Mesothelial cell of epicardium (in vitro differentiated cells): ENCODE data around the gene WDR43. TPM values are rescaled to one million over a fixed set of nuclear protein-coding genes. Genes with fewer than 3 reads are reported as not detected.

Experiments used
- DNase-seq, 2 experiments: peaks; one replicate each; pipeline ENCODE4 v3.0.0; 2021; ENCODE audit warnings: low spot score in 2 of 2; ENCODE audit not compliant: unreplicated experiment in 2 of 2
- H3K27ac Mint-ChIP-seq: 2 replicates; pipeline ENCODE4 v1.8.0; 2021; ENCODE audit warnings: mixed read lengths
- H3K27me3 Mint-ChIP-seq: 2 replicates; pipeline ENCODE4 v1.8.0; 2021; ENCODE audit warnings: low read depth, mixed read lengths
- H3K36me3 Mint-ChIP-seq: 2 replicates; pipeline ENCODE4 v1.8.0; 2021; ENCODE audit warnings: mixed read lengths
- H3K4me1 Mint-ChIP-seq: 2 replicates; pipeline ENCODE4 v1.8.0; 2021; ENCODE audit warnings: mixed read lengths
- H3K4me3 Mint-ChIP-seq: 2 replicates; pipeline ENCODE4 v1.8.0; 2021; ENCODE audit warnings: mild to moderate bottlenecking, moderate library complexity, mixed read lengths
- H3K9me3 Mint-ChIP-seq: 2 replicates; pipeline ENCODE4 v1.8.0; 2021; ENCODE audit warnings: mixed read lengths
- total RNA-seq: library from RNA; stranded (reverse); gene quantifications from 3 replicates; pipeline ENCODE4 v1.2.1, GENCODE V29; 2021
- TF ChIP-seq, protein P1 (sequence below): fragments of 200-600 bp; sonication (generic); IDR thresholded peaks from one replicate; pipeline ENCODE4 v1.5.0; 2021; ENCODE audit warnings: antibody characterized with exemption; ENCODE audit not compliant: unreplicated experiment

Gene WDR43
- total RNA-seq, 1 donor from 2014 or later = 65.3 TPM

DNA sequence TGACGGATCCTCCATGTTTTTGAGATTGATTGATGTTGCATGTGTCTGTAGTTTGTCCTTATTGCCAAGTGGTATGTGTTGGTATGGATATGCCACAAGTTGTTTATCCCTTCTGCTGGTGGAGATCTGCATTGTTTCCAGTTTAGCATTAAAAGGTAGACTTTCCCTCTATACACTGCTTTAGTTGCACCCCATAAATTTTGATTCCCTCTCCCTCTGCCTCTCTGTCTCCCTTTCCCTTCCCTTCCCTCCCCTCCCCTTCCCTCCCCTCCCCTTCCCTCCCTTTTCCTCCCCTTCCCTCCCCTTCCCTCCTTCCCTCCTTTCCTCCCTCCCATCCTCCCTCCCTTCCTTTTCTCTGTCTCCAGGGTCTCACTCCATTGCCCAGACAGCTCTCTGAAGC, 68.0 kb downstream of the WDR43 start:
- H3K4me1 Mint-ChIP-seq = peaks cover 2% of the 10 kb centered on the region
- H3K27ac Mint-ChIP-seq = no peak overlapping the region
- H3K27me3 Mint-ChIP-seq = peaks cover 5% of the 10 kb centered on the region
- peaks cover 4% of the 10 kb centered on the region for H3K9me3 Mint-ChIP-seq
- DNase-seq = no peak
- H3K4me3 Mint-ChIP-seq = no peak overlapping the region
- TF ChIP-seq, protein P1, sequence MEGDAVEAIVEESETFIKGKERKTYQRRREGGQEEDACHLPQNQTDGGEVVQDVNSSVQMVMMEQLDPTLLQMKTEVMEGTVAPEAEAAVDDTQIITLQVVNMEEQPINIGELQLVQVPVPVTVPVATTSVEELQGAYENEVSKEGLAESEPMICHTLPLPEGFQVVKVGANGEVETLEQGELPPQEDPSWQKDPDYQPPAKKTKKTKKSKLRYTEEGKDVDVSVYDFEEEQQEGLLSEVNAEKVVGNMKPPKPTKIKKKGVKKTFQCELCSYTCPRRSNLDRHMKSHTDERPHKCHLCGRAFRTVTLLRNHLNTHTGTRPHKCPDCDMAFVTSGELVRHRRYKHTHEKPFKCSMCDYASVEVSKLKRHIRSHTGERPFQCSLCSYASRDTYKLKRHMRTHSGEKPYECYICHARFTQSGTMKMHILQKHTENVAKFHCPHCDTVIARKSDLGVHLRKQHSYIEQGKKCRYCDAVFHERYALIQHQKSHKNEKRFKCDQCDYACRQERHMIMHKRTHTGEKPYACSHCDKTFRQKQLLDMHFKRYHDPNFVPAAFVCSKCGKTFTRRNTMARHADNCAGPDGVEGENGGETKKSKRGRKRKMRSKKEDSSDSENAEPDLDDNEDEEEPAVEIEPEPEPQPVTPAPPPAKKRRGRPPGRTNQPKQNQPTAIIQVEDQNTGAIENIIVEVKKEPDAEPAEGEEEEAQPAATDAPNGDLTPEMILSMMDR = no peak
- H3K36me3 Mint-ChIP-seq = no peaks in the 10 kb centered on the region

DNA sequence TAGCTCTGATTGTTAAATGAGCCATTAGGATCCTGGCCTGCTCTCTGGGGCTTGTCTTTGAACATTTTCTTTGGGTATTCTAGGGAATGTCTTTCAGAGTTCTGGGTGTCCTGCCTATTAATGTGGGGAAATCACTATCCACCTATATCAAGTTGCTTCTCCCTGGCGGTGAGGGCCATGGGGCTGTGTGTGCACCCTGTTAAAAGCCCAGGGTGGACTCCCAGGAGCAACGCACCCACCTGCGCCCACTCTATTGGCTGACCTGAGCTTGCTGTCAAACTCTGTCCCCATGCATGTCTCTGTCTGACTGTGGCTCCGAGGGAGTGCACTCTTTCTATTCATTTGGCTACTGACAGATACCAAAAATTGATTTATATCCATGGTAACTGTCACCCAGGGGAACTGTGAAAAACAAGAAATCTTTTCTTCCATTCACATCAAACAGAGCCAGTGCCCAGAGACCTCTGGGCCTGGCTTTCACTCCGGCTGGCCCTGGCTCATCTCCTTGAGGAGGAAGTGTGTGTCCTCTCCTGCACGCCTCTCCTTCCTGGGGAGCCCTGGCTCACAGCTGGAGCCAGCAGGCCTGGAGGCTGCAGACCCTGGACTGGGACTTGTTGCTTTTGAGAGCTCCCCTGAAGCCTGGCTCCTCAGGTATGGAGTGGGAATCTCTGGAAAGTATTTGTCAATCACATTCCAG, 76.1 kb downstream of the WDR43 start:
- Mint-ChIP-seq H3K9me3 (peaks cover 3% of the 10 kb centered on the region), H3K4me1 (no peaks in the 10 kb centered on the region), H3K27me3 (peaks cover 1% of the 10 kb centered on the region), H3K36me3 (no peaks in the 10 kb centered on the region), H3K27ac (no peak overlapping the region), H3K4me3 (no peak overlapping the region)
- TF ChIP-seq, protein P1 = no peak
- no peak for DNase-seq

DNA sequence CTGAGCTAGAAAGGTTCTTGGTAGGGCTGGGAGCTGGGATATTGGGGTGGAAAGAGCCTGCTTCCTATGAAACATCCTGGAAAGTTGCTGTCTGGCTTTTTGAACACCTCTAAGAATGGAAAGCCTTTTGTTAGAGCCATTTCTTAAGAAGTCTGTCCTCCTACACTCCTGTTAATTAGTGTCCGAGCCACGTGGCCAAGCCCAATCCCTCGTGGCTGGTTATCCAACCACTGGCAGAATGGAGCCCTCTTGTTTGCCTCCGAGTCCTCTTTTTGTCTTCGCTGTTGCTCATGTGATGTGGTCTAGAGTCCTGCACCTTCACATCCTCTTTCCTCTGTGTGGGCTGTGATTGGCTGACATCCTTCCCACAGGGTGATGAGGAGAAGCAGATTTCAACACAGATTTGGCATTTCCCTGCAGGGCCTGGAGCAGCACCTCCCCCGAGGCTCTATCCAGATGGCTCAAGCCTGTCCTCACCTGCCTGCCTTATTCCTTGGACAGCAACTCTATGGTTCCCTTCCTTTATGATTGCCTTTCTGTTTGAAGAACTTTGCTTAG, 78.4 kb downstream of the WDR43 start:
- Mint-ChIP-seq H3K4me1 (peaks cover 6% of the 10 kb centered on the region), H3K4me3 (no peak overlapping the region), H3K27me3 (peaks cover 1% of the 10 kb centered on the region), H3K36me3 (no peaks in the 10 kb centered on the region), H3K9me3 (peaks cover 3% of the 10 kb centered on the region), H3K27ac (no peak overlapping the region)
- DNase-seq = no peak
- TF ChIP-seq, protein P1 = no peak

DNA sequence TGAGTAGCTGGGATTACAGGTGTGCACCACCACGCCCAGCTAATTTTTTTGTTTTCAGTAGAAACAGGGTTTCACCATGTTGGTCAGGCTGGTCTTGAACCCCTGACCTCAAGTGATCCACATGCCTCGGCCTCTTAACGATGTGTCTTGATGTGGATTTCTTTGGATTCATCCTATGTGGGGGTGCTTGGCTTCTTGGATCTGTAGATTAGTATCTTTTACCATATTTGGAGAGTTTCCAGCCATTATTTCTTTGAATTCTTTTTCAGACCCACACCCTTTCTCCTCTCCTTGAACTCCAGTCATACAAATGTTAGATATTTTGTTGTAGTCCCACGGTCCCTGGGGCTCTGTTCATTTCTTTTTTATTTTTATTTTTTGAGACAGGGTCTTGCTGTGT, 79.8 kb downstream of the WDR43 start:
- H3K9me3 Mint-ChIP-seq = peaks cover 3% of the 10 kb centered on the region
- peaks cover 1% of the 10 kb centered on the region for H3K27me3 Mint-ChIP-seq
- TF ChIP-seq, protein P1 = no peak
- no peak overlapping the region for H3K4me3 Mint-ChIP-seq
- DNase-seq = no peak
- H3K27ac Mint-ChIP-seq = no peak overlapping the region
- H3K36me3 Mint-ChIP-seq = no peaks in the 10 kb centered on the region
- peaks cover 6% of the 10 kb centered on the region for H3K4me1 Mint-ChIP-seq

DNA sequence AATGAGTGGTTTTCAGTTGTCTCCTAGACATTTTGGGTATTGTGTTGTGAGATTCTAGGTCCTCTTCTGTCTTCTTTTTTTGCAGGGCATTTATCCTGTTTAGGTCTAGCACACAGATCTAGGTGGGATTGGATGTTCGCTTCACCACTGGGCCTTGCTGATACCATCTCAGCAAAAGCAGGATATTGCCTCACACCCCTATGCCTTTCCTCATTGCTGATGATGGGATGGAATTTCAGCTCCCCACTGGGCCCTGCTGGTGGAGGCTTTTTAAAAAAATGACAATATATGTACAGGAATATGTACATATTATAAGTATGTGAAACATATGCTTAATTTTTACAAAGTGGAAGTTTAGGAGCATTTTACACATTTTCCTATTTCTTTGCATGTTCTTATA, 81.2 kb downstream of the WDR43 start:
- Mint-ChIP-seq H3K4me3 (no peak overlapping the region), H3K27me3 (peaks cover 1% of the 10 kb centered on the region), H3K36me3 (no peaks in the 10 kb centered on the region), H3K9me3 (peaks cover 3% of the 10 kb centered on the region), H3K27ac (no peak overlapping the region), H3K4me1 (peaks cover 6% of the 10 kb centered on the region)
- TF ChIP-seq, protein P1 = no peak
- DNase-seq = no peak
